ENCODE results near the gene FYN.

The FYN gene

DNA sequence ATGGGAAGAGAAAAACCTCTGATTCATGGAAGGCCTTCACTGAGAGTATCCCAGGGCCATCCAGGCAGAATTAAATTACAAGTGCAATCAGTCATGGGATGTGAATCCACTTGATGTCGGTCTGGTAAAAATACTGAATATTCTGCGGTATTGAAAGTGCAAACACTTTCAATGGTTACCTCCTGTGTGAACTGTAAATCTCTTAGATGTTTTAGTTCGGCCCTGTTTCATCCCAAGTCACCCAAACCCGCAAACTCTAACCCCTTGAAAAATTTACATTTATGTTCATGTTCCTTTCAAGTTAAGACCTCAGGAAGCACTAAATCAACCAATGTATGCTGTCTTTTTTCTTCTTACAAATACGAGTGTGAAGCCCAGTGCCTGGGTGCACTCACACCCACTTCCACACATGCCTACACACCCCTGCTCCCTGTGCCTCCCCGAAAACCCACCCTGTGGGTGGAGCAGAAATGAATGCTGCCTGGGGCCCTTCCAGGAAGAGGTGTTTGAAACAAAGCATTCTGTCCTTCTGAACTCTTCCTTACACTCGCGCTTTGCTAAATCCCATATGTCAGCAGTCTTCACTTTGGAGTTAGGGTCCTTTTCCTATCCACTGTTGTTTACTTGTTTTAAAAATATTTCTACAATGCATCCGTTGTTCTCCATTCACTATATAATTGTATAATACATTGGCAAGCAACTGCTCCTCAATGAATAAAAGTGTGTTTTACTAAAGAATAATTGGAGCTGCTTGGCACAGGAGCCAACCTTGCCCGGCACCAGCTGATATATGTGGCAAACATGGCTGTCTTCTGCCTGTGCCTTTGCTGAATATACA, 62.7 kb downstream of the FYN start:
- TF ChIP-seq, protein P1, sequence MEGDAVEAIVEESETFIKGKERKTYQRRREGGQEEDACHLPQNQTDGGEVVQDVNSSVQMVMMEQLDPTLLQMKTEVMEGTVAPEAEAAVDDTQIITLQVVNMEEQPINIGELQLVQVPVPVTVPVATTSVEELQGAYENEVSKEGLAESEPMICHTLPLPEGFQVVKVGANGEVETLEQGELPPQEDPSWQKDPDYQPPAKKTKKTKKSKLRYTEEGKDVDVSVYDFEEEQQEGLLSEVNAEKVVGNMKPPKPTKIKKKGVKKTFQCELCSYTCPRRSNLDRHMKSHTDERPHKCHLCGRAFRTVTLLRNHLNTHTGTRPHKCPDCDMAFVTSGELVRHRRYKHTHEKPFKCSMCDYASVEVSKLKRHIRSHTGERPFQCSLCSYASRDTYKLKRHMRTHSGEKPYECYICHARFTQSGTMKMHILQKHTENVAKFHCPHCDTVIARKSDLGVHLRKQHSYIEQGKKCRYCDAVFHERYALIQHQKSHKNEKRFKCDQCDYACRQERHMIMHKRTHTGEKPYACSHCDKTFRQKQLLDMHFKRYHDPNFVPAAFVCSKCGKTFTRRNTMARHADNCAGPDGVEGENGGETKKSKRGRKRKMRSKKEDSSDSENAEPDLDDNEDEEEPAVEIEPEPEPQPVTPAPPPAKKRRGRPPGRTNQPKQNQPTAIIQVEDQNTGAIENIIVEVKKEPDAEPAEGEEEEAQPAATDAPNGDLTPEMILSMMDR (conservative IDR thresholded peaks at IDR 0.05; ENCODE audit: low read depth, low read length) = no peak

DNA sequence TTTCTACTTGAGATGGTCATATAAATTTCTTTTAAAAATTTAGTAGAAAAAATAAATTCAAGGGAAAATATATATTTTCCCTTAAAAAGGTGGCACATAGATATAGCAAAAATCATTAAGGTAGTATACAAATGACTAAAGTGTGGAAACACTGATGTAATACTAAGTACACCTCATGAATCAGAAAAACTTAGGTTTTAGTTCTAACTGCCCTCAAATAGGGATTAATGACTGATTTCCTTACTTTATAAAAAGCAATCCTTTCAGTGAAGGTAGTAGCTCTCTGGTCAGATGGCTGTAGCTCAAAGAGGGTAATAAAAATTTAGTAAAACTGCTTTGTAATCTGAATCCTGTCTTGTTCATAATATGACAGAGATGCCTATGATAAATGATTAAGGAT, 63.5 kb downstream of the FYN start:
- TF ChIP-seq, protein P1 (conservative IDR thresholded peaks at IDR 0.05; ENCODE audit: low read depth, low read length) = no peak
- DNase-seq (ENCODE audit: low read depth) = no peak
- no peak overlapping the region for H3K4me3 ChIP-seq (ENCODE audit: low read depth, low read length)

More for the DNA sequence above, 62.7 kb downstream of the FYN start:
- no peak for DNase-seq (ENCODE audit: low read depth)
- no peak overlapping the region for H3K4me3 ChIP-seq (ENCODE audit: low read depth, low read length)

DNA sequence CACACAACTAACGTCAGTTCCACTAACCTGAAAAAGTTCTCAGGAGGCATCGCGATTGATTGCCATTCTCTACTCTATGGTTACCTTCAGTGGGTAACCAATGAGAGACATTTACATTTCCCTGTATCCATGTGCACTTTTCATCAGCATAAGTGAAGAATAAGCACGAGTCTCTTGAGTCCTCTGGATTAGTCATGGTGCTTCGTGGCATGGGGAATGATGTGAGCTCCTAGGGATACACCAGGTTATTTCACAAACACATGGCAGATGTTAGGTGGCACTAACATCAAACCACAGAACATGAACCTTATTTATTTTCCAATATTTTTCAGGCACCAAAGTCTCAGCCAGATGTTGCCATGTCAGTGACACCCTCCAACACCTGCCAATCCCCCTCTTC, 64.0 kb downstream of the FYN start:
- no peak overlapping the region for H3K4me3 ChIP-seq (ENCODE audit: low read depth, low read length)
- TF ChIP-seq, protein P1 (conservative IDR thresholded peaks at IDR 0.05; ENCODE audit: low read depth, low read length) = no peak
- no peak for DNase-seq (ENCODE audit: low read depth)

DNA sequence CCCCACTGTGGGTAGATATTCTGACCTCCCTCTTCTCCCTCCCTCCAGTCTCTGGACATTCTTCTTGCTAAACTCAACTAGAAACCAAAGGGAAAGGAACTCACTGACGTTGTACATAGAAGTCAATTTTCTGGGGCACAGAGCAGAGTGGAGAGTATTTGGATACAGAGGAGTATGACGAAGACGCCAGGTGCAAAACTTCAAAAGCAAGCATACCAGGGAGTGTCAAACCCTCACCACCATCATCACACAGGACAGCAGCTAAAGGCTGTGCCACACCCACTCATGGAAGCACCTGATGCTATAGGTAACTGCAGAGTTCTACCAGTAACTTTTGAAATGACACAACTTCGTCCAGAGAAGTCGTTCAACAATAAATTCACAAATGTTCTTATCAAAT, 64.8 kb downstream of the FYN start:
- TF ChIP-seq, protein P1 (conservative IDR thresholded peaks at IDR 0.05; ENCODE audit: low read depth, low read length) = no peak

DNA sequence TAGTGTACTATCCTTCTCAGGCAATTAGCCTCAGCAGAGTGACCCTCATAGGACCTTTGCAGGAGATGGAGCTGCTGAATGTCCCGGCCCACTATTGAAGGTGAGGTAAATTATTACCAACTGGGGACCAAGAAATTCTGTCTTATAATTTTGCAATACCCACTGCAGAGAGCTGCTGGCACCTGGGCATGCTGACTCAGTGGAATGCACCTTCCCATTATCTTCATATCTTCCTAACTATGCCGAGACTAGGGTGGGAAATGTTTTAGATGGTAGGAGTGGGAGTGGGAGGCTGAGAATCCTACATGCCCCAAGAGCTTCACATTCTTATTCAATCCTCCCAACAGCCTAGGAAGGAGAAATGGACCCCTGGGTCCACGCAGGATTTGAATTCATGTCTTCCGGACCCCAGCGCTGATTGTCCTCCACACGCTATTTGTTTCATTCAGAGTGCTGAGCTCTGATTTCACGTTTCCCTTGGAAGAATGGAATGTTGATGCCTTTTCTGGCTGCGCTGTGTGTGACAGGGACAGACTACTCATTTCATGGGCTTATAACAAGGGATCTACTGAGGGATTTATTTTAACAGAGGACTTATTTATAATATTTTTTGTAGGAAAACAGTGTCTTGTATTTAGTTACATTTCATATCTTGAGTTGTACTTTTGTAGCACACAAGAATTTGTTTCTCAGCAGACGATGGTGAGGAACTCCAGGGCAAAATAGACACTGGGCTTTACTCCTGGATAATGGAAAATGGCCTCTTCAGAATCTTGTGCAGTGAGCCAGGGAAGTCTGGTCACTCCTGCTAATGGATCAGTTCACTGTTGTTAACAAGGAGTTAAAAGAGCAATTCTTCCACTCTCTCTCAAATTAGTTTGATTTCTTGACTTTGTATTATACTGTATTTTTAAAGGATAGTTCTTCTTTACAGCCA, 66.4 kb downstream of the FYN start:
- H3K4me3 ChIP-seq (ENCODE audit: low read depth, low read length) = no peak overlapping the region
- TF ChIP-seq, protein P1 (conservative IDR thresholded peaks at IDR 0.05; ENCODE audit: low read depth, low read length) = no peak
- DNase-seq (ENCODE audit: low read depth) = no peak

More for the DNA sequence above, 64.8 kb downstream of the FYN start:
- no peak overlapping the region for H3K4me3 ChIP-seq (ENCODE audit: low read depth, low read length)
- no peak for DNase-seq (ENCODE audit: low read depth)

DNA sequence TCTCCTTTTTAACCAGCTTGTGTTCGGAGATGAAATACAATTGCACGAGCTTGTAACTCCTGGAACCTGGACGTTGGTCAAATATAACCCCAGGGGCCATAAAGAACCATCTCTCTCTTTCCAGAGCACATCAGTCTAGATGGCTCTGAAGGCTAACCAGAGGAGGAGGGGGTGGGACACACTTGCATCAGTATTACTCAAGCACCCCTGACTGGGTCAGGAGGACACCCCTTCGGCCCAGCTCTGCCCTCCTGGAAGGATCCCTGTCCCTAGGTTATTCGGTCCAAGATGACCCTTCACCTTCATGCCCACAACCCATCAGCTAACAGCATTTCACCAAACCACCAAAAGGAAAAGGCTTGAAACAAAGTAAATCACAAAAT, 67.1 kb downstream of the FYN start:
- TF ChIP-seq, protein P1 (conservative IDR thresholded peaks at IDR 0.05; ENCODE audit: low read depth, low read length) = no peak
- no peak for DNase-seq (ENCODE audit: low read depth)
- H3K4me3 ChIP-seq (ENCODE audit: low read depth, low read length) = no peak overlapping the region

All from choroid plexus epithelial cell (primary cell).